GM21576 (cell line): Measurements from ENCODE around the gene AXIN1.

Source experiments
- ATAC-seq: cut with Tn5 transposase; IDR thresholded peaks from one replicate; pipeline ENCODE4 v1.9.1; 2021; ENCODE audit warnings: mild to moderate bottlenecking, moderate library complexity; ENCODE audit not compliant: unreplicated experiment

The AXIN1 gene

GRCh38 chr16:305916-306626 is 46.5 kb downstream of the AXIN1 start:
- no peak for ATAC-seq

GRCh38 chr16:303760-304505 is 48.6 kb downstream of the AXIN1 start:
- no peak for ATAC-seq

GRCh38 chr16:301950-302349 is 50.6 kb downstream of the AXIN1 start:
- no peak for ATAC-seq

GRCh38 chr16:301235-301634 is 51.3 kb downstream of the AXIN1 start:
- no peak for ATAC-seq

GRCh38 chr16:297832-298231 is 54.7 kb downstream of the AXIN1 start:
- no peak for ATAC-seq

GRCh38 chr16:296806-297510 is 55.6 kb downstream of the AXIN1 start:
- ATAC-seq: no peak

GRCh38 chr16:296276-296675 is 56.2 kb downstream of the AXIN1 start:
- ATAC-seq: no peak

GRCh38 chr16:293043-293775 is 59.3 kb downstream of the AXIN1 start:
- ATAC-seq: no peak

- ATAC-seq: no peak
These were observed 61.0 kb downstream of the AXIN1 start for GRCh38 chr16:291539-291938.

GRCh38 chr16:290681-291405 is 61.7 kb downstream of the AXIN1 start:
- ATAC-seq: no peak

GRCh38 chr16:290015-290680 is 62.4 kb downstream of the AXIN1 start:
- ATAC-seq: no peak

GRCh38 chr16:289395-289997 is 63.0 kb downstream of the AXIN1 start:
- ATAC-seq: no peak

GRCh38 chr16:287981-288920 is 64.3 kb downstream of the AXIN1 start:
- ATAC-seq: no peak

GRCh38 chr16:287298-287811 is 65.2 kb downstream of the AXIN1 start:
- ATAC-seq: no peak

- ATAC-seq: no peak
These were observed 65.8 kb downstream of the AXIN1 start for GRCh38 chr16:286491-287297.

- no peak for ATAC-seq
These were observed 67.1 kb downstream of the AXIN1 start for GRCh38 chr16:285146-286055.
